Measurements from ENCODE around the gene RIIAD1. TPM values are rescaled to one million over a fixed set of nuclear protein-coding genes. Genes with fewer than 3 reads are reported as not detected.

The RIIAD1 gene
- total RNA-seq, 1 donor from 2014 or later = 1.2 TPM

DNA sequence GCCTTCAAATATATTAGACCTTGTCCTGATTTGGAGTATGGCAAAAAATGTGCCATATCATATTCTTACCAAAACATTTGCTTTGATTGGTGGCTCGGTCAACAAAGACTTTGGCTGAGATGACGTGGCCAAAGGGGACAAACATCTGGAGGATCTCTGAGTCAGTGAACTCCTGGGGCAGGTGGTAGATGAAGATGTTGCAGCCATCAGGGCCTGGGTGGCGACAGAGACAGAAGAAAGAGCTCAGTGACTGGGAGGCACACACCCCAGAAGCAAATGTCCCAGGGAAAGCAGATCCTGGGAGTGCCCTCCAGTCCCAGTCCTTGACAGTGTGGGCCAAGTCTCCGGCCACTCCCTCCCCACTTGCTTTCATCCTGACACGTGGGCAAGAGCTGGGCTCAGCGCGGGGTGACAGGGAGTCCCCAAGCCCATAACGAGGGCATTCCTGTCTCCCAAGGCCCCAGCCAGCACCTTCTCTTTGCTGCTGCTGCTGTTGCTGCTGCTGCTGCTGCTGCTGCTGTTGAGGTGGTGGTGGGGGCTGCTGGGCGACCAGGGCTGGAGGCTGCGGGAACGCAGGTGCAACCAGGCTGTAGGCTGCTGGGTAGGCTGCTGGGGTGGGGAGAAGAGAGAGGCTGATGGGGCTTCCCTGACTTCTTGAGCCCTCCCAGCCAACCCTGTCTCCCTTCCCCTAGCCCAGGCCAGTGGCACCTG, 15.4 kb upstream of the RIIAD1 start:
- Mint-ChIP-seq H3K27ac (no peak overlapping the region), H3K4me1 (ENCODE audit: low read depth) (peaks cover 27% of the 10 kb centered on the region), H3K27me3 (no peaks in the 10 kb centered on the region), H3K36me3 (ENCODE audit: insufficient read depth) (peaks cover 11% of the 10 kb centered on the region), H3K4me3 (ENCODE audit: low read depth) (no peak overlapping the region), H3K9me3 (ENCODE audit: low read depth) (no peaks in the 10 kb centered on the region)
- no peak for DNase-seq (ENCODE audit: low spot score, unreplicated experiment)
- TF ChIP-seq, protein P1, sequence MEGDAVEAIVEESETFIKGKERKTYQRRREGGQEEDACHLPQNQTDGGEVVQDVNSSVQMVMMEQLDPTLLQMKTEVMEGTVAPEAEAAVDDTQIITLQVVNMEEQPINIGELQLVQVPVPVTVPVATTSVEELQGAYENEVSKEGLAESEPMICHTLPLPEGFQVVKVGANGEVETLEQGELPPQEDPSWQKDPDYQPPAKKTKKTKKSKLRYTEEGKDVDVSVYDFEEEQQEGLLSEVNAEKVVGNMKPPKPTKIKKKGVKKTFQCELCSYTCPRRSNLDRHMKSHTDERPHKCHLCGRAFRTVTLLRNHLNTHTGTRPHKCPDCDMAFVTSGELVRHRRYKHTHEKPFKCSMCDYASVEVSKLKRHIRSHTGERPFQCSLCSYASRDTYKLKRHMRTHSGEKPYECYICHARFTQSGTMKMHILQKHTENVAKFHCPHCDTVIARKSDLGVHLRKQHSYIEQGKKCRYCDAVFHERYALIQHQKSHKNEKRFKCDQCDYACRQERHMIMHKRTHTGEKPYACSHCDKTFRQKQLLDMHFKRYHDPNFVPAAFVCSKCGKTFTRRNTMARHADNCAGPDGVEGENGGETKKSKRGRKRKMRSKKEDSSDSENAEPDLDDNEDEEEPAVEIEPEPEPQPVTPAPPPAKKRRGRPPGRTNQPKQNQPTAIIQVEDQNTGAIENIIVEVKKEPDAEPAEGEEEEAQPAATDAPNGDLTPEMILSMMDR (IDR thresholded peaks at IDR 0.05; ENCODE audit: unreplicated experiment) = no peak

DNA sequence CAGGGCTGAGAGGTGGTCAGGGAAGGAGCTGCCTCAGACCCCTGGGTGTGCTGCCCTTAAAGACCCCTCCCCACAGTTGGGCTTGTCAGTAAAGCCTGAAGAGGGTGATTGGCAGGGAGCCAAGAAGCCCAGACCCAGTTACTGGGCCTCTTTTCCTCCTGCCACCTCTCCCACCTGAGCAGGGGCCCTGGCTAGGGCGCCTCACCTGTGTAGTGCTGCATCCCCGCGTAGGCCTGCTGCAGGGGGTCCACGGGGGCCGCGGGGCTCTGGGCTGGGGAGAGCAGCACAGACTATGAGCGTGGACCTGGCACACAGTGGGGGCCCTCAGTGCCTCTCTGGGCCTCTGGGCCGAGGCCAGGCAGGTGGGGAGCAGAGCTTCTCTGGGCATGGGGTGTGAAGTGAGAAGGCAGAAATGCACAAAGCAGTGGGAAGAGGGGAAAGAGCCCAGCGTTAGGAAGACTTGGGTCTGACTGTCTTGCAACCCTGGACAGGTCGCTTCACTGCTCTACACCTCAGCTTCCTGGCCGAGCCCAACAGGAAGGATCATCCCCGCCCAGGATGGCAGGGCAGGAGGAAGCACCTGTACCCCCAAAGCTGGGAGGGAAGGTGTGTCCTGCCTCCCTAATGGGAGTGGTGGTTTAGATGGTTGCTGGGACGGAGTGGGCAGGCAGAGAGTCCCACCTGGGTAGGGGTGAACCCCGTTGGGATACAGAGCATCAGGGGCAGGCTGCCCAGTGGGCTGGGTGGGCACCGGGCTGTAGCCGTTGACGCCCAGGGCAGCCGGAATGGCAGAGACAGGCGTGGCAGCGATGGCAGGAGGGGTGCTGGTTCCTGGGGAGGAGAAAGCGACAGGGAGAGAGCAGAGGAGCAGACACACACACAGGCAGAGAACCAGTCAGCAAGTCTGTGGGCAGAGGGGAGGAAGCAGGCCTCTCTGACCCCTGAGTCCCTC, 14.6 kb upstream of the RIIAD1 start:
- Mint-ChIP-seq H3K4me1 (ENCODE audit: low read depth) (peaks cover 27% of the 10 kb centered on the region), H3K27me3 (no peaks in the 10 kb centered on the region), H3K4me3 (ENCODE audit: low read depth) (no peak overlapping the region), H3K9me3 (ENCODE audit: low read depth) (no peaks in the 10 kb centered on the region), H3K36me3 (ENCODE audit: insufficient read depth) (peaks cover 9% of the 10 kb centered on the region), H3K27ac (no peak overlapping the region)
- TF ChIP-seq, protein P1 (IDR thresholded peaks at IDR 0.05; ENCODE audit: unreplicated experiment) = no peak
- DNase-seq (ENCODE audit: low spot score, unreplicated experiment) = no peak

DNA sequence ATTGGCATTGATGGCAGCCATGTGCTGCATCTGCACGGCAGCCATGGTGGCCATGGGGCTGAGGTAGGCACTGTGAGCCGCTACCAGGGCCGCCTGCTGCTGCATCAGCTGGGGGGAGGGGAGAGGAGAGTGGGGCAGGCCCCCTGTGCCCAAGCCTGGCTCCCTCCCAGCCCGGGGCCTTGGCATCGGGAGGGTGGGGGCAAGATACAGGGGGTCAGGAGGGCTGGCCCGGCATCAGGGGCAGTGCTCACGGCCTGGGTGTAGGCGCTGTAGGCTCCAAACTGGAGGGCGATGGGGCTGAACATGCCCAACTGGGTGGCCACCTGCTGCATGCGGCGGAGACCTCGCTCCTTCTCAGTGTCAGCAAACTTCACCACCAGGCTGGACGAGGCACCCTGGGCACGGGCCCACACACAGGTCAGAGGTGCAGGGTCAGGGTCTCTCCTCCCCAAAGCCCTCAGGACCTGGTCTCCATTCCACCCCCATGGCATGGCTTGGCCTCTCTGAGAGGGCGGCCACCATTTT, 13.7 kb upstream of the RIIAD1 start:
- H3K9me3 Mint-ChIP-seq (ENCODE audit: low read depth) = no peaks in the 10 kb centered on the region
- no peaks in the 10 kb centered on the region for H3K27me3 Mint-ChIP-seq
- H3K36me3 Mint-ChIP-seq (ENCODE audit: insufficient read depth) = peaks cover 8% of the 10 kb centered on the region
- no peak overlapping the region for H3K4me3 Mint-ChIP-seq (ENCODE audit: low read depth)
- H3K4me1 Mint-ChIP-seq (ENCODE audit: low read depth) = peaks cover 32% of the 10 kb centered on the region
- TF ChIP-seq, protein P1 (IDR thresholded peaks at IDR 0.05; ENCODE audit: unreplicated experiment) = no peak
- no peak overlapping the region for H3K27ac Mint-ChIP-seq
- DNase-seq (ENCODE audit: low spot score, unreplicated experiment) = no peak

DNA sequence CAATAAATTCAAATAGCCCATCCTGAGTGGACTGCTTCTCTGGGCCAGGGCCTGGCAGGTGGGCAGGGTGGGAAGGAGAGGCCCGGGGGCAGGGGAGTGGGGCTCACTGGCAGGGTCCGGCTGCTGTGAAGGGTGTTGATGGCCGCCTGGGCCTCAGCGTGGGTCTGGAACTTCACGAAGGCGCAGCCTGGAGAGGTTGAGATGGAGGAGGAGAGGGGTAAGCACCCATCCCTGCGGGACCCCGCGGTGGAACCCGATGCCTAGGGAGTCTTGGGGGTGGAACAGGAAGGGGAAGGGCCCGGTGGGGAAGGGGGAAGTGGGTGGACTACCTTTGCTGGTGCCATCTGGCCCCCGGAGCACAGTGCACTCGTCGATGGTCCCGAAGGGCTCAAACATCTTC, 12.4 kb upstream of the RIIAD1 start:
- TF ChIP-seq, protein P1 (IDR thresholded peaks at IDR 0.05; ENCODE audit: unreplicated experiment) = no peak
- no peak for DNase-seq (ENCODE audit: low spot score, unreplicated experiment)
- no peaks in the 10 kb centered on the region for H3K27me3 Mint-ChIP-seq
- no peak overlapping the region for H3K27ac Mint-ChIP-seq
- H3K36me3 Mint-ChIP-seq (ENCODE audit: insufficient read depth) = peaks cover 6% of the 10 kb centered on the region
- no peaks in the 10 kb centered on the region for H3K9me3 Mint-ChIP-seq (ENCODE audit: low read depth)
- H3K4me1 Mint-ChIP-seq (ENCODE audit: low read depth) = peaks cover 32% of the 10 kb centered on the region
- H3K4me3 Mint-ChIP-seq (ENCODE audit: low read depth) = no peak overlapping the region

DNA sequence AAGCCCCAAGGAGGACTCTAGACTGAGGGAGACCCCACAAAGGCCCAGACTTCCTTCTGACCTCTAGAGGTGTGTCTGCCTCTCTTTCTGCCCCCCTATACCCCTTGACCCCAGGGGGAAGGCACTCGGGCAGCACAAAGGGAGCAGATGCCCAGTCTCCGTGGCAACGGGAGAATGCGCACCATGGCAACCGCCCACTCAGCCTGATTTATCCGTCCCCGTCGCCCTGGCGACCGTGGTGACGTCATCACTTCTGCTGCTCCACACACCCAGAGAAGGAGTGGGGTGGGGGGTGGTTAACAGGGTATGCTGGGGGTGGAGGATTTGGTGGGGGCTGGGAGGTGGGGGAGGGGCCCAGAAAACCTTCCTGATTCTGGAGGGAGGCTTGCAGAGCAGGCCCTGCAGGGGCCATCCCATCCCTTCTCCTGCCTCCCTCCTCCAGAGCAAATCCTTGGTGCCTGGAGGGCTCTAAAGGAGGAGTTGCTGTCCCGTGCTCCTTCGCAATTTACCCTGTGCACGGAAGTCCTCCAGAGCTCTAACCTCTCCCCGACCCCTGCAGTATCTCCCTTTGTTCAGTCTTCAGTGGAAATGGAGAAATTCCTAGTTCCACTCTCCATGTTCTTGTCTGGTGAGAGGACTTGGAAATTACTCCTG, 11.0 kb upstream of the RIIAD1 start:
- Mint-ChIP-seq H3K27me3 (no peaks in the 10 kb centered on the region), H3K4me1 (ENCODE audit: low read depth) (peaks cover 26% of the 10 kb centered on the region)

More for the DNA sequence above, 11.0 kb upstream of the RIIAD1 start:
- TF ChIP-seq, protein P1 (IDR thresholded peaks at IDR 0.05; ENCODE audit: unreplicated experiment) = no peak
- peaks cover 3% of the 10 kb centered on the region for H3K36me3 Mint-ChIP-seq (ENCODE audit: insufficient read depth)
- no peak overlapping the region for H3K27ac Mint-ChIP-seq
- no peak for DNase-seq (ENCODE audit: low spot score, unreplicated experiment)
- H3K4me3 Mint-ChIP-seq (ENCODE audit: low read depth) = no peak overlapping the region
- no peaks in the 10 kb centered on the region for H3K9me3 Mint-ChIP-seq (ENCODE audit: low read depth)

Data from progenitor cell of endocrine pancreas (in vitro differentiated cells).